Transverse colon (tissue), 3 donors: ENCODE results near the gene ROBO1.

Experiments used
- EP300 ChIP-seq: sonication (generic); formaldehyde crosslinking; IDR thresholded peaks from one replicate; pipeline ENCODE4 v1.6.1; 2017; ENCODE audit warnings: antibody characterized with exemption, low read depth
- TF ChIP-seq, protein P1 (sequence below), 5 experiments: fragments of 200-600 bp in 3 of 5; fragments of 450-650 bp in 2 of 5; sonication (generic) in 3 of 5; IDR thresholded peaks; 1 replicate in 2 of 5; 2 replicates in 3 of 5; pipeline ENCODE4 v1.5.1; 2016 to 2017; ENCODE audit warnings: antibody characterized with exemption in 5 of 5, inconsistent platforms in 3 of 5, mild to moderate bottlenecking in 2 of 5, moderate library complexity in 1 of 5

DNA sequence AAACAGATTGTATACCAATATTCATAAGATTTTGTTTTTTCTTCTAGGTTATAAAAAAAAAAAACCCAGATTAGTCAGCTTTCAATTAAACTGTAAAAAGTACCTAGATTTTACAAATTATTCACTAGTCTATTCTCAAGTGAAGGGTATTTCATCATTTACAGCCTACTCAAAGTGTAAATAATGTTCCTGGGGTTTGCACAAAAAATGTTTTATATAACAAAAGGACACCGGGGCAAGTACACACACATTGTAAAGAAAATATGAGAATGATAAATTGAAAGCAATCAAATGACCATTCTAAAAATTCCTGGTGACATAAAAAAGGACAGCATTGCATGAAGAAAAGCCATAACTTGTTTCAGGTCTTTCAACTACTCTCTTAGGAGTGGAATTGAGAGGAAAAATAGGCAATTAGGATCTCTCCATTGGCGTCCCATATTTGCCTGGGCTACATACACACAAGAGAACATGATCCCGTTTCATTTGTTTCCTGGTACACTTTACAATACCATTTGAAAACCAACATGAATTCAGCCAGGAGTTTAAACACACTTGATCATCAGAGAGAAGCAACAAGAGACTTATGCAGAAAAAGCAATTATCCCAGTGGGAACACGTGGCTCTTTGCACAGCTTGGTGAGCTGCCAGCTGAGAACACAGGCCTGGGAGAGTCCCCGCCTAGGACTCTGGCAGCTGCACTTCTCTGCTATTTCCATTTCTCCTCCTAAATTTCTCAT lies 1039.2 kb downstream of the ROBO1 start:
- TF ChIP-seq EP300 = no peak
- TF ChIP-seq, protein P1, sequence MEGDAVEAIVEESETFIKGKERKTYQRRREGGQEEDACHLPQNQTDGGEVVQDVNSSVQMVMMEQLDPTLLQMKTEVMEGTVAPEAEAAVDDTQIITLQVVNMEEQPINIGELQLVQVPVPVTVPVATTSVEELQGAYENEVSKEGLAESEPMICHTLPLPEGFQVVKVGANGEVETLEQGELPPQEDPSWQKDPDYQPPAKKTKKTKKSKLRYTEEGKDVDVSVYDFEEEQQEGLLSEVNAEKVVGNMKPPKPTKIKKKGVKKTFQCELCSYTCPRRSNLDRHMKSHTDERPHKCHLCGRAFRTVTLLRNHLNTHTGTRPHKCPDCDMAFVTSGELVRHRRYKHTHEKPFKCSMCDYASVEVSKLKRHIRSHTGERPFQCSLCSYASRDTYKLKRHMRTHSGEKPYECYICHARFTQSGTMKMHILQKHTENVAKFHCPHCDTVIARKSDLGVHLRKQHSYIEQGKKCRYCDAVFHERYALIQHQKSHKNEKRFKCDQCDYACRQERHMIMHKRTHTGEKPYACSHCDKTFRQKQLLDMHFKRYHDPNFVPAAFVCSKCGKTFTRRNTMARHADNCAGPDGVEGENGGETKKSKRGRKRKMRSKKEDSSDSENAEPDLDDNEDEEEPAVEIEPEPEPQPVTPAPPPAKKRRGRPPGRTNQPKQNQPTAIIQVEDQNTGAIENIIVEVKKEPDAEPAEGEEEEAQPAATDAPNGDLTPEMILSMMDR (IDR thresholded peaks at IDR 0.05) = no peak
